IPS DF 6.9 (cell line): Measurements from ENCODE around the gene ERCC1.

Source experiments
- DNase-seq: peaks from one replicate; pipeline ENCODE4 v3.0.0-alpha.2; 2013; ENCODE audit warnings: low read depth, low spot score
- H3K27ac ChIP-seq: one replicate; pipeline ENCODE4 v1.5.1; 2013; ENCODE audit warnings: low read length, control low read depth
- H3K27me3 ChIP-seq: 2 replicates; pipeline ENCODE4 v1.6.1; 2013; ENCODE audit warnings: mild to moderate bottlenecking, low read length; ENCODE audit not compliant: control insufficient read depth, insufficient read depth
- H3K36me3 ChIP-seq: 2 replicates; pipeline ENCODE4 v1.6.1; 2013; ENCODE audit warnings: low read length; ENCODE audit not compliant: control insufficient read depth, insufficient read depth
- H3K4me1 ChIP-seq: 2 replicates; pipeline ENCODE4 v1.6.1; 2013; ENCODE audit warnings: low read length; ENCODE audit not compliant: control insufficient read depth, insufficient read depth
- H3K4me3 ChIP-seq: 2 replicates; pipeline ENCODE4 v1.5.1; 2013; ENCODE audit warnings: mild to moderate bottlenecking, low read length
- H3K9me3 ChIP-seq: 2 replicates; pipeline ENCODE4 v1.6.1; 2013; ENCODE audit warnings: low read length, inconsistent platforms; ENCODE audit not compliant: control insufficient read depth, insufficient read depth
- WGBS: extraction: QIAGEN DNeasy Blood & Tissue Kit; methylation state at CpG from one replicate; pipeline ENCODE4 v1.1.7; 2013; ENCODE audit warnings: mixed read lengths, missing lambda C conversion rate; ENCODE audit not compliant: insufficient read length, insufficient coverage; 5-methylcytosine and 5-hydroxymethylcytosine counted together

The ERCC1 gene

DNA sequence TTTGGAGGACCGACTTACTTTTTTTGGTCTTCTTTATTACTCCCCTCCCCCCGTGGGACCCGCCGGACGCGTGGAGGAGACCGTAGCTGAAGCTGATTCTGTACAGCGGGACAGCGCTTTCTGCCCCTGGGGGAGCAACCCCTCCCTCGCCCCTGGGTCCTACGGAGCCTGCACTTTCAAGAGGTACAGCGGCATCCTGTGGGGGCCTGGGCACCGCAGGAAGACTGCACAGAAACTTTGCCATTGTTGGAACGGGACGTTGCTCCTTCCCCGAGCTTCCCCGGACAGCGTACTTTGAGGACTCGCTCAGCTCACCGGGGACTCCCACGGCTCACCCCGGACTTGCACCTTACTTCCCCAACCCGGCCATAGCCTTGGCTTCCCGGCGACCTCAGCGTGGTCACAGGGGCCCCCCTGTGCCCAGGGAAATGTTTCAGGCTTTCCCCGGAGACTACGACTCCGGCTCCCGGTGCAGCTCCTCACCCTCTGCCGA lies 44.5 kb upstream of the ERCC1 start:
- WGBS, result no CpG with 5 or more reads among the region's 31 CpGs
- Histone ChIP-seq H3K4me1 (no peaks in the 10 kb centered on the region), H3K9me3 (no peaks in the 10 kb centered on the region), H3K27me3 (no peaks in the 10 kb centered on the region), H3K27ac (no peak overlapping the region), H3K4me3 (peak overlapping the region; percentile 55; the same call in 1 of the 2 replicates), H3K36me3 (no peaks in the 10 kb centered on the region)
- no peak for DNase-seq

DNA sequence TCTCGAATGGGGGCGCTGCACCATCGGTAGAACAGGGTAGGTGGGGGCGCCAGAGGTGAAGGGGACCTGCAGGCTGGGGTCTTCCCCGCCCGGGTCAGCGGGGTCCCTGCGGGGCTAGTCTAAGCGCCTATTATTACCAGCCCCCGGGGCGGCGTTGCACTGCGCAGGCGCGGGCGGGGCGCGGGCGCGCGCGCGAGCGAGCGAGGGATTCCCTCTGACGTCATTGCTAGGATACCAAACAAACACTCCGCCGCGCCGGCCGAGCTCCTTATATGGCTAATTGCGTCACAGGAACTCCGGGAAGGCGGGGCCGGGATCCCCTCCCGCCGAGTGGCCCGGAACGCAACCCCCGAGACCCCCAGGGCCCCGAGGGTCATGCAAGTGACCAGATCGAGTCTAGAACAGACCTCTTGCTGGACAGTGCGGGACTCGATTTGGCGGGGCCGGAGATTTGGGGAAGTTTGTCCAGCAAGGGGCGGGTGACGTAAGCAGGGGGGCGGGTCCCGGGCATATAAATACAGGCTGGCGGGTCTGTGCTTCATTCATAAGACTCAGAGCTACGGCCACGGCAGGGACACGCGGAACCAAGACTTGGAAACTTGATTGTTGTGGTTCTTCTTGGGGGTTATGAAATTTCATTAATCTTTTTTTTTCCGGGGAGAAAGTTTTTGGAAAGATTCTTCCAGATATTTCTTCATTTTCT lies 43.9 kb upstream of the ERCC1 start, which contains the start of gene FOSB:
FOSB (plus strand) TSS at position 541 of the 703 bp plus-strand sequence. CDS start 591 bp downstream, outside the sequence.
- Histone ChIP-seq H3K36me3 (no peaks in the 10 kb centered on the region), H3K27ac (no peak within 1 kb of the TSS), H3K9me3 (no peaks in the 10 kb centered on the region), H3K4me3 (peak within 1 kb of the TSS; percentile 55; the same call in 1 of the 2 replicates), H3K4me1 (no peaks in the 10 kb centered on the region), H3K27me3 (no peaks in the 10 kb centered on the region)
- no peak for DNase-seq
- no CpG with 5 or more reads among the region's 56 CpGs for WGBS

DNA sequence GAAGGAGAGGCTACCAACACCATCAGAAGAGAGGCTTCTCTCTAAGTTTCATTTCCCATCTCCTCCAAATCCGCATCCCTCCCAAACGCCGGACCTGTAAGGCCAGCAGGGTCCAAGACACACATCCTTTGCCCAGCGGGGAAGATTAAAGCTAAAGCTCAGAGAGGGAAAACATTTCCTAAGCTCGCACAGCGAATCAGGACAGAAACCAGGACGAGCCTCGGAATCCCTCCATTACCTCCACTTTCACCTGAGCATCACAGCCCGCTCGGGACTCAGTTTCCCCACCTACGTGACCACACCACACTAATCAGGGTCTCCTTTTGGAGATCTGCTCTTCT lies 43.4 kb upstream of the ERCC1 start:
- peak overlapping the region; percentile 55; the same call in 1 of the 2 replicates for H3K4me3 ChIP-seq
- H3K36me3 ChIP-seq, result no peaks in the 10 kb centered on the region
- H3K9me3 ChIP-seq, result no peaks in the 10 kb centered on the region
- WGBS, result no CpG with 5 or more reads among the region's 11 CpGs
- DNase-seq, result no peak
- no peaks in the 10 kb centered on the region for H3K27me3 ChIP-seq
- H3K4me1 ChIP-seq, result no peaks in the 10 kb centered on the region
- H3K27ac ChIP-seq, result no peak overlapping the region

DNA sequence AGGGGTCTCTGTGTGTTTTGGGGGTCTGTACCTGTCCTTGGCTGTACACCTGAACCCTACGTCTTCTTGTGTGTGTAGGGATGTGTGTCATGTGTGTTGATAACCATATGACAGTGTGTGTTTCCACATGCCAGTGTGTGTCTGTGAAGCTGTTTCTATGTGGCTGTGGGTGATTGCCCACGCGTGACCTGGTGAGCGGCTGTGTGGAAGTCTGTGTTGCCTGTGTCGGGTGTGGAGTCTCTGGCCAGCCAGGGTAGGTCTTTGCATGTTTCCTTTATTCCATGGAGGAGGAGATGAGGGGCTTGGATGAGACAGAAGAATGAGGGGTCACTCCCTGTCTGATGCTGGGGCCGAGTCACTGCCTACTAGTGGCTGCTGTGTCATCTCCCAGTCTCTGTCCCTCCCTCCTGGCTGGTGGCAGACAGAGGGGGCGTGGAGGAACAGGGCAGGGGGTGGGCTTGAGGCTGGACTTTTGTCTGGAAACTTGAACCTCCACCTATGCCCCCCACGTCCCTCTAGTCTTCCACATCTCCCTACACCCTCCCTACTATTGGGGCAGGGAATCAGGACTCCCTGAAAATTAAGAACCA lies 41.2 kb upstream of the ERCC1 start:
- Histone ChIP-seq H3K27me3 (no peaks in the 10 kb centered on the region), H3K9me3 (no peaks in the 10 kb centered on the region), H3K4me3 (no peak overlapping the region), H3K4me1 (no peaks in the 10 kb centered on the region), H3K36me3 (no peaks in the 10 kb centered on the region), H3K27ac (no peak overlapping the region)
- DNase-seq, result no peak
- WGBS, result no CpG with 5 or more reads among the region's 8 CpGs

DNA sequence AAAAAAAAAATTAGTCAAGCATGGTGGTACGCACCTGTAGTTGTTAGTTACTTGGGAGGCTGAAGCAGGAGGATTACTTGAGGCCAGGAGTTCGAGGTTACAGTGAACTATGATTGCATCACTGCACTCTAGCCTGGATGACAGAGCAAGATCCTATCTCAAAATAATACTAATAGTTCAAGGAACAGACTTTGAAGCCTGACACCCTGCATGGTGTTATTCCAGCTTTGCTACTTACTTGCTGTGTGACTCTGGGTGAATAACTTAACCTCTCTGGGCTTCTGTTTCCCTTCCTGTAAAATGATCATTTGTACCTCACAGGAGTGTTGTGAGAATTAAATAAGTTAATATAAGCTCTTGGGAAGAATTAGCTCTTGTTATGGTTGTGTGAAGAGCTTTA lies 40.6 kb upstream of the ERCC1 start:
- H3K27ac ChIP-seq, result no peak overlapping the region
- no peak overlapping the region for H3K4me3 ChIP-seq
- H3K9me3 ChIP-seq, result no peaks in the 10 kb centered on the region
- no peaks in the 10 kb centered on the region for H3K27me3 ChIP-seq
- H3K36me3 ChIP-seq, result no peaks in the 10 kb centered on the region
- DNase-seq, result no peak
- no peaks in the 10 kb centered on the region for H3K4me1 ChIP-seq
- WGBS, result no CpG with 5 or more reads among the region's 2 CpGs

DNA sequence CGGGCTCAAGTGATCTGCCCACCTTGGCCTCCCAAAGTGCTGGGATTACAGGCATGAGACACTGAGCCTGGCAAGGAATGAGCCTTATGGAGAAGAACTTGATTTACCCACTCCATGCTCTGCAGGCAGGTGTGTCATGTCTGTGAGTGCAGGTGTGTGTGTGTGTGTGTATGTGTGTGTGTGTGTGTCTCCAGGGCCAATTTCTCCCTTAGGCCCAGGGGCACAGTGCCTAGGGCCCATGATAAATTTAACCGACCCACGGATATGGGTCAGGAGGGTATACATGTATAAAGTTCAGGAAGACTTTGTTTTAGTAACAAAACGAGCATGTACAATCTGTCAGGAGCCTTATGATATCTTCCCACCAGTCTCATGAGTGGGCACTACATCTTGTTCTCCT lies 39.5 kb upstream of the ERCC1 start:
- no CpG with 5 or more reads among the region's 4 CpGs for whole genome bisulfite sequencing
- DNase-seq, result no peak
- no peak overlapping the region for H3K4me3 ChIP-seq
- H3K27me3 ChIP-seq, result no peaks in the 10 kb centered on the region
- no peaks in the 10 kb centered on the region for H3K4me1 ChIP-seq
- no peaks in the 10 kb centered on the region for H3K9me3 ChIP-seq
- no peak overlapping the region for H3K27ac ChIP-seq
- H3K36me3 ChIP-seq, result no peaks in the 10 kb centered on the region

DNA sequence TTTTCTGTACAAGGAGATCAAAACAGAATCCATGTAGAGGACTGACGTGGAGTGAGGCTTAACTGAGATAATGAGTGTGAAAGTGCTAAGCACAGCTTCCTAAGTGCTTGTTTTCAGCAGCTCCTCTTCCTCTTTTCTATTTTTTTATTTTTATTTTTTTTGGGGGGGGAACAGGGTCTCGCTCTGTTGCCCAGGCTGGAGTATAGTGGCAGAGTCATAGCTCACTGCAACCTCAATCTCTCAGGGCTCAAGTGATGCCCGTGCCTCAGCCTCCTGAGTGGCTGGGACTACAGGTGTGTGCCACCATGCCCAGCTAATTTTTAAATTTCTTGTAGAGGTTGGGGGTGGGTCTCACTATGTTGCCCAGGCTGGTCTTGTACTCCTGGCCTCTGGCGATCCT lies 38.5 kb upstream of the ERCC1 start:
- no peak for DNase-seq
- H3K4me1 ChIP-seq, result no peaks in the 10 kb centered on the region
- WGBS, result no CpG with 5 or more reads among the region's 4 CpGs

DNA sequence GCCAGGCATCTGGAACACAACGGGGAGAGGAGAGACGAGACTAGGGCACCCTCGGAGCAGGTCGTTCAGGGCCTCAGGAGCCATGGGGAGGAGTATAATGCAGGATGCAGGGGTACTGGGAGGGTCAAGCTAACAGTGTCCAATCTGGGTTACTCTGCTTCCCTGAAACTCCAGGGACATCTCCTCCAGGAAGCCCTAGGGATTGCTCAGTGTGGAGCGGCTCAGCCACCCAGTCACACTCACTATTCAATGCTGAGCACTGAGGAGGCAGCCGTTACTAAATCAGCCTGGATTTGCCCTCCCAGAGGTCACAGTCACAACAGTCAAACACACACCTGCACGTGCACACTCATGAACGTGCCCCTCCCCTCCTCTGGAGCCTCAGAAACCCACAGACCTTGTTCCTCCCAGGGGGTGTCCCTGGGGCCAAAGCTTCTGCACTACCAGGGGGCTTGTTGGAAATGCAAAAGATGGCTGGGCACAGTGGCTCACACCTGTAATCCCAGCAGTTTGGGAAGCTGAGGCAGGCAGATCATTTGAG lies 37.2 kb upstream of the ERCC1 start:
- Histone ChIP-seq H3K4me1 (peaks cover 4% of the 10 kb centered on the region; the same call in 1 of the 2 replicates), H3K36me3 (no peaks in the 10 kb centered on the region), H3K4me3 (no peak overlapping the region), H3K27ac (no peak overlapping the region), H3K27me3 (no peaks in the 10 kb centered on the region), H3K9me3 (no peaks in the 10 kb centered on the region)
- no CpG with 5 or more reads among the region's 8 CpGs for WGBS
- DNase-seq, result no peak

More for the DNA sequence above, 38.5 kb upstream of the ERCC1 start:
- Histone ChIP-seq H3K36me3 (no peaks in the 10 kb centered on the region), H3K27ac (no peak overlapping the region), H3K4me3 (no peak overlapping the region), H3K9me3 (no peaks in the 10 kb centered on the region), H3K27me3 (no peaks in the 10 kb centered on the region)

DNA sequence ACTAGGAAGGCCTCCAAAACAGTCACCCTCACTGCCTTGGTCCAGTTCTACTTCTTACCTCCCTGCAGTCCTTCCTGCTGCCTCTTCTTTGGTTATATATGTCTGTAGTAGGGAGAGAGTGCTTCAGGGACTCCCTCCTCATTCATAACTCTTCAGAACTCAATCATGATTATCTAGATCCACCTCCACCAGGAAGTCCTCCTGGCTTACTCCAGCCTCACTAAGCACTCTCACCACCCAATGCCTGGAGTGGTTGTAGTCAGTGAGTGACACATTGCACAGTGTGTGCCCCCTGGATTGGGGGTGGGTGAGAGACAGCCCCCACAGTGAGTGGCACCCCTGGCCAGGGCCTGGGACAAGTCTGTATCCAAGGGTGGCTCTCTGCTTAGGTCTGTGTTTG lies 34.1 kb upstream of the ERCC1 start:
- Histone ChIP-seq H3K4me3 (no peak overlapping the region), H3K4me1 (peaks cover 5% of the 10 kb centered on the region; the same call in 1 of the 2 replicates), H3K36me3 (no peaks in the 10 kb centered on the region), H3K27ac (no peak overlapping the region), H3K27me3 (no peaks in the 10 kb centered on the region), H3K9me3 (no peaks in the 10 kb centered on the region)
- no peak for DNase-seq

DNA sequence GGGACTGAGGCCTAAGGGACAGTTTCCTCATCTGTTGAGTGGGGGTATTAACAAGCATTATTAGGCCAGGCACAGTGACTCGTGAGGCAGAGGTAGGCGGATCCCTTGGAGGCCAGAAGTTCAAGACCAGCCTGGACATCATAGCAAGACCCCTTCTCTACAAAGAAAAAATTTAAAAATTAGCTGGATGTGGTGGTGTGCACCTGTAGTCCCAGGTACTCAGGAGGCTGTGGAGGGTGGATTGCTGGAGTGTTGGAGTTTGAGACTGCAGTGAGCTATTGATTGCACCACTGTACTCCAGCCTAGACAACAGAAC lies 32.7 kb upstream of the ERCC1 start:
- DNase-seq, result no peak
- WGBS, result no CpG with 5 or more reads among the region's 2 CpGs
- Histone ChIP-seq H3K4me3 (no peak overlapping the region), H3K4me1 (peaks cover 5% of the 10 kb centered on the region; the same call in 1 of the 2 replicates), H3K27ac (no peak overlapping the region), H3K36me3 (no peaks in the 10 kb centered on the region), H3K9me3 (no peaks in the 10 kb centered on the region), H3K27me3 (peaks cover 2% of the 10 kb centered on the region; the same call in 1 of the 2 replicates)
